ENCODE results near the gene OR2J3. TPM values are rescaled to one million over a fixed set of nuclear protein-coding genes. Genes with fewer than 3 reads are reported as not detected.
"Not testable (repeated sequence)": the region's sequence is repeated elsewhere in the genome, so short reads cannot be mapped to it uniquely, and the experiment has no call there.

OR2J3 gene
- polyA plus RNA-seq, 1 experiment = not detected

- POLR2A ChIA-PET = no interaction called here
- CTCF ChIA-PET = no interaction called here
- no peak for DNase-seq (ENCODE audit: low read depth)
- Histone ChIP-seq H3K4me3 (ENCODE audit: low read depth, low read length) (no peak within 1 kb of the TSS), H3K36me3 (ENCODE audit: control insufficient read depth, insufficient read depth, low read length) (no peaks in the 10 kb centered on the region), H3K27me3 (ENCODE audit: control insufficient read depth, insufficient read depth, low read length) (no peaks in the 10 kb centered on the region)
- no peak for TF ChIP-seq CTCF (IDR thresholded peaks at IDR 0.05; ENCODE audit: insufficient read depth, low read depth, low read length)
Measured at GRCh38 chr6:29087213-29087612, 20.6 kb upstream of the OR2J3 start, which contains the start of gene OR2B3. Gene OR2B3, minus strand, starts transcription at chr6:29087313. Its CDS starts 65 bp downstream, at chr6:29087248.

GRCh38 chr6:29092957-29093356, 14.9 kb upstream of the OR2J3 start:
- TF ChIP-seq CTCF (IDR thresholded peaks at IDR 0.05; ENCODE audit: insufficient read depth, low read depth, low read length) = no peak
- no peak for DNase-seq (ENCODE audit: low read depth)
- ChIA-PET CTCF (no interaction called here), POLR2A (no interaction called here)
- no peaks in the 10 kb centered on the region for H3K36me3 ChIP-seq (ENCODE audit: control insufficient read depth, insufficient read depth, low read length)
- H3K27me3 ChIP-seq (ENCODE audit: control insufficient read depth, insufficient read depth, low read length) = no peaks in the 10 kb centered on the region
- H3K4me3 ChIP-seq (ENCODE audit: low read depth, low read length) = no peak overlapping the region

GRCh38 chr6:29097803-29098202, 10.1 kb upstream of the OR2J3 start:
- H3K36me3 ChIP-seq (ENCODE audit: control insufficient read depth, insufficient read depth, low read length) = no peaks in the 10 kb centered on the region
- no peak for TF ChIP-seq CTCF (IDR thresholded peaks at IDR 0.05; ENCODE audit: insufficient read depth, low read depth, low read length)
- H3K4me3 ChIP-seq (ENCODE audit: low read depth, low read length) = no peak overlapping the region
- no peak for DNase-seq (ENCODE audit: low read depth)
- H3K27me3 ChIP-seq (ENCODE audit: control insufficient read depth, insufficient read depth, low read length) = no peaks in the 10 kb centered on the region
- ChIA-PET POLR2A (no interaction called here), CTCF (no interaction called here)

- Histone ChIP-seq H3K4me3 (ENCODE audit: low read depth, low read length) (no peak within 1 kb of the TSS), H3K36me3 (ENCODE audit: control insufficient read depth, insufficient read depth, low read length) (no peaks in the 10 kb centered on the region), H3K27me3 (ENCODE audit: control insufficient read depth, insufficient read depth, low read length) (no peaks in the 10 kb centered on the region)
- DNase-seq (ENCODE audit: low read depth) = no peak
- POLR2A ChIA-PET = no interaction called here
- CTCF ChIA-PET = no interaction called here
- TF ChIP-seq CTCF (IDR thresholded peaks at IDR 0.05; ENCODE audit: insufficient read depth, low read depth, low read length) = no peak
Measured at GRCh38 chr6:29099190-29099589, 8.7 kb upstream of the OR2J3 start, which contains the start of gene OR2J1. Gene OR2J1, plus strand, starts transcription at chr6:29099490. Its CDS starts 1,453 bp downstream, at chr6:29100943.

GRCh38 chr6:29112135-29112534, 4.3 kb downstream of the OR2J3 start:
- ChIA-PET POLR2A (no interaction called here), CTCF (interaction anchor here (1.1 kb wide), 1 partner anchor 10 kb away, joined by 4 read pairs; no protein-coding TSS in a partner anchor)
- no peak for DNase-seq (ENCODE audit: low read depth)
- no peak for TF ChIP-seq CTCF (IDR thresholded peaks at IDR 0.05; ENCODE audit: insufficient read depth, low read depth, low read length)
- Histone ChIP-seq H3K36me3 (ENCODE audit: control insufficient read depth, insufficient read depth, low read length) (no peaks in the 10 kb centered on the region), H3K4me3 (ENCODE audit: low read depth, low read length) (no peak overlapping the region), H3K27me3 (ENCODE audit: control insufficient read depth, insufficient read depth, low read length) (no peaks in the 10 kb centered on the region)

- CTCF ChIA-PET; H3K4me3 ChIP-seq (ENCODE audit: low read depth, low read length); H3K27me3 ChIP-seq (ENCODE audit: control insufficient read depth, insufficient read depth, low read length); DNase-seq (ENCODE audit: low read depth); H3K36me3 ChIP-seq (ENCODE audit: control insufficient read depth, insufficient read depth, low read length); POLR2A ChIA-PET: not testable (repeated sequence)
Measured at GRCh38 chr6:29114964-29115363, 7.1 kb downstream of the OR2J3 start.

Measured in BJ (cell line).